ACC112 (cell line): ENCODE data around the gene SENP8.

ENCODE experiments used
- H2AFZ ChIP-seq: fragments of 200-600 bp; sonication (generic); one replicate; pipeline ENCODE4 v1.6.0; 2017; ENCODE audit warnings: antibody characterized with exemption, low read length; ENCODE audit not compliant: unreplicated experiment
- H3K27ac ChIP-seq: fragments of 200-600 bp; sonication (generic); 2 replicates; pipeline ENCODE4 v1.5.1; 2014; ENCODE audit warnings: low read depth, mild to moderate bottlenecking, antibody characterized with exemption, low read length, moderate library complexity
- H3K27me3 ChIP-seq: fragments of 200-600 bp; sonication (generic); 2 replicates; pipeline ENCODE4 v1.6.1; 2014; ENCODE audit warnings: mild to moderate bottlenecking, antibody characterized with exemption, low read length, moderate library complexity, mixed read lengths; ENCODE audit not compliant: insufficient read depth
- H3K36me3 ChIP-seq: fragments of 200-600 bp; sonication (generic); 2 replicates; pipeline ENCODE4 v1.6.1; 2016; ENCODE audit warnings: mild to moderate bottlenecking, antibody characterized with exemption, low read length, moderate library complexity, mixed read lengths; ENCODE audit not compliant: insufficient read depth
- H3K4me1 ChIP-seq: fragments of 200-600 bp; sonication (generic); one replicate; pipeline ENCODE4 v1.6.1; 2016; ENCODE audit warnings: low read length, mixed read lengths; ENCODE audit not compliant: insufficient read depth, unreplicated experiment, control insufficient read depth
- H3K4me3 ChIP-seq: fragments of 200-600 bp; sonication (generic); 2 replicates; pipeline ENCODE4 v1.5.1; 2014; ENCODE audit warnings: mild to moderate bottlenecking, low read depth, low read length
- H3K79me2 ChIP-seq: fragments of 200-600 bp; sonication (generic); one replicate; pipeline ENCODE4 v1.6.0; 2016; ENCODE audit warnings: low read length; ENCODE audit not compliant: control insufficient read depth, unreplicated experiment, insufficient read depth

The SENP8 gene

DNA sequence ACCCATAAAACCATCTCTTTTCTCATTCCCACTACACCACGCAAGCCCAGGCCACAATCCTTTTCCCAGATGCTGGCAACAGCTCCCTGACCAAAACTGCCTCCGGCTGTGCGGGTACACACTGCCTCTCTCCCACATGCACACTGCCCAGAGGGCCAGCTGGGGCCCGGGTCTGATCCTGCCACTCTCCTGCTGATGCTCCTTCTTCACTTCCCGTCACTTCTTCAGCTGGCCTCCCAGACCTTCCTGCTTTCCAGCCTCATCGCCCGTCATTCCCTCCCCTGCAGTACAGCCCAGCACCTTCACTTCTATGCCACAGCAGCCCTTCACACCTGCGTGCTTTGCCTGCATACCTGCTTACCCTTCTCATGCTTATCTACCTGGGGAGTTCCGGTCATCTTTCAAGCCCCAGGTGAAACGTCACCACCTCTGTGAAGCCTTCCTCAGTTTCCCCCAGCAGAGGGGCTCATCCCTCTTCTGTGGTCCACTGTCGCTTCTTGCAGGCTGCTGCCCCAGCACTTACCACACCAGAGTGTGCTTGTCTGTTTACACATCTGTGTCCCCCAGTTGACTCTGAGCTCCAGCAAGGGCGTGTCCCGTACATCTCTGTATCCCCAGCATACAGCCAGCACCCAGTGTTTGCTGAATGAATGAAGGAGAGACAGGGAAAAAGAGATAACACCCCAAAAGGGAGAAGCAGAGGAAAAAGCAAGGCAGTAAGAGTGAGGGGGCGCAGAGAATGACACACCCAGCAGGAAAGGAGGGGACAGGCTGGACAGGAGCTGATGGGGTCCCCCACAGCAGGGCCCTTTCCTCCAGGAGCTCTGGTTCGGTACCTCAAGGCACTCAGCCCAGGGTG lies 57.2 kb downstream of the SENP8 start:
- 0 out of 2 replicates have a peak, but pooled peaks cover 4% of the 10 kb centered on the region for H3K27me3 ChIP-seq
- no peak overlapping the region for H3K27ac ChIP-seq
- no peak overlapping the region for H2AFZ ChIP-seq
- H3K79me2 ChIP-seq = no peaks in the 10 kb centered on the region
- H3K4me1 ChIP-seq = no peaks in the 10 kb centered on the region
- H3K36me3 ChIP-seq = no peaks in the 10 kb centered on the region
- no peak overlapping the region for H3K4me3 ChIP-seq

- no peaks in the 10 kb centered on the region for H3K4me1 ChIP-seq
- no peak overlapping the region for H2AFZ ChIP-seq
- no peaks in the 10 kb centered on the region for H3K79me2 ChIP-seq
- no peak overlapping the region for H3K27ac ChIP-seq
- H3K4me3 ChIP-seq = no peak overlapping the region
- H3K36me3 ChIP-seq = no peaks in the 10 kb centered on the region
- 0 out of 2 replicates have a peak, but pooled peaks cover 4% of the 10 kb centered on the region for H3K27me3 ChIP-seq
These were observed 58.0 kb downstream of the SENP8 start for GRCh38 chr15:72176159-72176558.

DNA sequence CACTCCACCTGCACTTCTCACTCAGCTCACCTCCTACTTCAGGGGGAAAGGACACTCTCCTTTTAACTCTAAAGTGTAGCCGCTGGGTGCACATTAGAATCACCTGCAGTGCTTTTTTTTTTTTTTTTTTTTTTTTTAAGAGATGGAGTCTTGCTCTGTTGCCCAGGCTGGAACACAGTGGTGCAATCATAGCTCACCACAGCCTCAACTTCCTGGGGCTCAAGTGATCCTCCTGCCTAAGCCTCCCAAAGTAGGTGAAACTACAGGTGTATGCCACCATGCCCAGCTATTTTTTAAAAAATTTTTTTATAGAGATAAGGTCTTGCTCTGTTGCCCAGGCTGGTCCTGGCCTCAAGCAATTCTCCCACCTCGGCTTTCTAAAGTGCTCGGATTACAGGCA lies 58.5 kb downstream of the SENP8 start:
- no peak overlapping the region for H3K4me3 ChIP-seq
- H3K27me3 ChIP-seq = 0 out of 2 replicates have a peak, but pooled peaks cover 4% of the 10 kb centered on the region
- no peaks in the 10 kb centered on the region for H3K4me1 ChIP-seq
- no peaks in the 10 kb centered on the region for H3K79me2 ChIP-seq
- H2AFZ ChIP-seq = no peak overlapping the region
- no peak overlapping the region for H3K27ac ChIP-seq
- no peaks in the 10 kb centered on the region for H3K36me3 ChIP-seq

DNA sequence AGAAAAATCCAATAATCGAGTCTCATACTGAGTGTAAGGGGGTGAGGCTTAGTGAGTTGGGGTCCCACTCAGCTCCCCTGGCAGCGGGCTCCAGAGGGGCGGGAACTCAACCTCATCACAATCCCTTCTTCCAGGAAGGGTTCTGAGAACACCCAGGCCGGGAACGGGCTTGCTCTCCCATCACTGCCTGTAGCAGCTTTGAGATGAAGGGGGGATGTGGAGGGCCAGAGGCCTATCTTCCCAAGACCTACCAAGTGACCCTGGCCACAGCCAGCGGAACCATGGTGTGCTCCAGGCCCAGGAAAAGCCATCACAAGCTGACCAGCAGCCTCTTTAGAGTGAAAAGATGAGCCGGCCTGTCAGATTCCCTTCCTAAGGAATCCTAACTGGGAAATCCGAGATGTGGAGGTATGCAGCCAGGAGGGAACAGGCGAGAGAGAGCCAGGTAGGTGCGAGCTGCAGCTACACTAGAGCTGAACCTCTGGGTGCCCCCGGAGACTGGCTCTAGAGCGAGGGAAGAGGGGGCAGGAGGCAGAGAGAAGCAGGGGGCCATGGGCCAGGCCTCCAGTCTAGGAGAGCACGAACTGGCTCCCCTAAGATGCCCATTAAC lies 60.9 kb downstream of the SENP8 start:
- H3K4me1 ChIP-seq = peaks cover 9% of the 10 kb centered on the region

DNA sequence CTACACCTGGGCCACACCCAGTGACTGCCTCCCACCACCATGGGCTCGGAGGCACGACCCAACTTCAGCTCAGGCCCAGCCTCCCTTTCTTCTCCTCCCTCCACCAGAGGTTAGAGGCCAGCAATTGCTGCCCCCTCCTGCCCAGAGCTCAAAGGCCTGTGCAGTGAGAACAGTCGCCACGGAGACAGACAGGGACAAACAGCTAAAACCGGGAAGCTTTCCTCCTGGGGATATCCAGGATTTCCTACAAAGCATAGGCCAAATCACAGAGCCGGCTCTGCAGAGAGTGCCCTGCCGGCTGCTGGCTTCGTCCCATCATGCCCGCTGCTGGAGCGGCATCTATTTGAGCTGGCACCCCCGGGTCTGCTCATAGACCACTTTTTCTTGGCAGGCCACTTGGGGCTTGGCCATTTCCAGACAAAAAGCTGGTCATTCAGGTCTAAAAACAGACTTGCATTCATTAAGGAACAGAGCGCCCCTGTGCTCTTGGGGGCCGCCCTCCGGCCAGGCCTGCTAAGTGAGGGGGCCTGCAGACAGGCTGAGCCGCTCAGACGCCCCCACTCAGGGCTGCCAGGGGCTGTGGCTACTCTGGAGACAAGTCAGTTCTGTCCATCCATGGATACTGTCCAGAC lies 61.9 kb downstream of the SENP8 start:
- peaks cover 14% of the 10 kb centered on the region for H3K4me1 ChIP-seq
- no peaks in the 10 kb centered on the region for H3K79me2 ChIP-seq
- H3K27ac ChIP-seq = no peak overlapping the region
- no peak overlapping the region for H3K4me3 ChIP-seq
- 0 out of 2 replicates have a peak, but pooled peaks cover 11% of the 10 kb centered on the region for H3K27me3 ChIP-seq
- no peaks in the 10 kb centered on the region for H3K36me3 ChIP-seq
- no peak overlapping the region for H2AFZ ChIP-seq

More for the DNA sequence above, 60.9 kb downstream of the SENP8 start:
- no peak overlapping the region for H2AFZ ChIP-seq
- H3K36me3 ChIP-seq = no peaks in the 10 kb centered on the region
- H3K27ac ChIP-seq = no peak overlapping the region
- no peaks in the 10 kb centered on the region for H3K79me2 ChIP-seq
- H3K4me3 ChIP-seq = no peak overlapping the region
- 0 out of 2 replicates have a peak, but pooled peaks cover 5% of the 10 kb centered on the region for H3K27me3 ChIP-seq

GRCh38 chr15:72180761-72181324 lies 62.6 kb downstream of the SENP8 start:
- Histone ChIP-seq H3K79me2 (no peaks in the 10 kb centered on the region), H2AFZ (no peak overlapping the region), H3K4me3 (no peak overlapping the region), H3K4me1 (peaks cover 14% of the 10 kb centered on the region), H3K27me3 (peaks cover 15% of the 10 kb centered on the region; the same call in 1 of the 2 replicates), H3K36me3 (no peaks in the 10 kb centered on the region), H3K27ac (no peak overlapping the region)

DNA sequence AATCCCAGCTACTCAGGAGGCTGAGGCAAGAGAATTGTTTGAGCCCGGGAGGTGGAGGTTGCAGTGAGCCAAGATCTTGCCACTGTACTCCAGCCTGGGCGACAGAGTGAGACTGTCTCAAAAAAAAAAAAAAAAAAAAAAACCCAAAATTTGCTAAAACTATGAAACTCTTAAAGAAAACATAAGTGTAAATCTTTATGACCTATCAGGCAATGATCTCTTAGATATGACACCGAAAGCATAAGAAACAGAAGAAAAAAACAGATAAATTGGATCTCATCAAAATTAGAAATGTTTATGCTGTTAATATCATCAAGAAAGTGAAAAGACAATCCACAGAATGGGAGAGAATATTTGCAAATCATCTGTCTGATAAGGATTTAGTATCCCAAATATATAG lies 64.0 kb downstream of the SENP8 start:
- Histone ChIP-seq H3K27ac (no peak overlapping the region), H3K79me2 (no peaks in the 10 kb centered on the region), H3K36me3 (no peaks in the 10 kb centered on the region), H3K4me3 (no peak overlapping the region), H2AFZ (no peak overlapping the region), H3K4me1 (peaks cover 14% of the 10 kb centered on the region), H3K27me3 (peaks cover 15% of the 10 kb centered on the region; the same call in 1 of the 2 replicates)

- H3K27ac ChIP-seq = no peak overlapping the region
- no peaks in the 10 kb centered on the region for H3K79me2 ChIP-seq
- no peak overlapping the region for H3K4me3 ChIP-seq
- H3K27me3 ChIP-seq = peaks cover 15% of the 10 kb centered on the region; the same call in 1 of the 2 replicates
- H2AFZ ChIP-seq = no peak overlapping the region
- H3K36me3 ChIP-seq = no peaks in the 10 kb centered on the region
- peaks cover 14% of the 10 kb centered on the region for H3K4me1 ChIP-seq
These were observed 64.5 kb downstream of the SENP8 start for GRCh38 chr15:72182673-72183072.

- peak overlapping the region; percentile 28 for H2AFZ ChIP-seq
- H3K4me1 ChIP-seq = peaks cover 14% of the 10 kb centered on the region
- no peaks in the 10 kb centered on the region for H3K79me2 ChIP-seq
- H3K27ac ChIP-seq = no peak overlapping the region
- H3K27me3 ChIP-seq = peaks cover 15% of the 10 kb centered on the region; the same call in 1 of the 2 replicates
- H3K4me3 ChIP-seq = peak overlapping the region; percentile 62
- H3K36me3 ChIP-seq = no peaks in the 10 kb centered on the region
These were observed 65.6 kb downstream of the SENP8 start for GRCh38 chr15:72183781-72184164.

- no peak overlapping the region for H3K27ac ChIP-seq
- no peaks in the 10 kb centered on the region for H3K36me3 ChIP-seq
- peak overlapping the region; percentile 62 for H3K4me3 ChIP-seq
- peaks cover 14% of the 10 kb centered on the region for H3K4me1 ChIP-seq
- H3K27me3 ChIP-seq = peaks cover 15% of the 10 kb centered on the region; the same call in 1 of the 2 replicates
- peak overlapping the region; percentile 28 for H2AFZ ChIP-seq
- no peaks in the 10 kb centered on the region for H3K79me2 ChIP-seq
These were observed 66.1 kb downstream of the SENP8 start for GRCh38 chr15:72184165-72184811.
